Ovary (tissue), 3 donors: ENCODE data around the gene HFE.

Source experiments
- CTCF ChIP-seq, 3 donors: fragments of 450-650 bp in 2 of 3; fragments of 200-600 bp in 1 of 3; IDR thresholded peaks; one replicate each; pipeline versions ENCODE4 v1.5.1 to v1.8.0; 2016 to 2022; ENCODE audit warnings: antibody characterized with exemption in 3 of 3, mild to moderate bottlenecking in 1 of 3
- EP300 ChIP-seq: sonication (generic); formaldehyde crosslinking; IDR thresholded peaks from one replicate; pipeline ENCODE4 v1.6.1; 2017; ENCODE audit warnings: antibody characterized with exemption
- POLR2A ChIP-seq: fragments of 450-650 bp; IDR thresholded peaks from one replicate; pipeline ENCODE4 v1.6.1; 2017; ENCODE audit warnings: antibody characterized with exemption, mild to moderate bottlenecking, moderate library complexity
- donor health status: DM: no; HTN: no; CAD: no.

- TF ChIP-seq CTCF (IDR thresholded peaks at IDR 0.05) (no peak), POLR2A (no peak), EP300 (no peak)
Measured at GRCh38 chr6:26115226-26115625, 28.0 kb downstream of the HFE start.
